GM18870 (cell line): ENCODE data around the gene MYO7B.

Experiments used
- ATAC-seq: cut with Tn5 transposase; IDR thresholded peaks from one replicate; pipeline ENCODE4 v1.9.1; 2021; ENCODE audit warnings: moderate library complexity; ENCODE audit not compliant: unreplicated experiment

The MYO7B gene

DNA sequence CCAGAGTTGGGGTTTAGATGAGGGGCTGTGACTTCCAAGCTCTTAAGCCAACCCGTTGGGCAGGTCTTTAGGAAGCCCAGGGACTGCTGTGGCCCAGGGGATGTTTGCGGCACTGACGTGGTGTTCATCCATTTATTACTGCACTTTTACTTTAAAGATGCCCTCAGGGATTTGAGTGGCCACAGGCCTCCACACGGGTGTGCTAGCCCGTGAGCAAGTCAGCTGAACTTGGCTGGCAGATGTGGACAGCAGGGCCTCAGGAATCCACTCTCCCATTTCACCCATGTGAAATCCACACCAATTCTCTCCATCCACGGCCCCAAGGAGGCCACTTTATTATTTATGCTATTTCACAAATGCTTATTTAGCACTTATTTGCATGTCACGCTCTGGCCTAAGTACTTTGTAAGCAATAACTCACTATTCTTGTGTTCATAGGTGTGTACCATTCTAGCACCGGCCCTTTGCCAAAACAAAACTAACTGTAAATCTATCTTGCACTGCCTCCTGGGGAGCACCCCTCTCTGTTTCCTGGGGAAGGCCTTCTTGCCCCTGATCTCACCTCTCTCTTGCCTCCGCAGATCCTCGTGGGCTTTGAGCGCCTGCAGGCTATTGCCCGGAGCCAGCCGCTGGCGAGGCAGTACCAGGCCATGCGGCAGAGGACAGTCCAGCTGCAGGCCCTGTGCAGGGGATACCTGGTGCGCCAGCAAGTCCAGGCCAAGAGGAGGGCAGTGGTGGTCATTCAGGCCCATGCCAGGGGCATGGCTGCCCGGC lies 71.3 kb downstream of the MYO7B start:
- ATAC-seq: no peak

- ATAC-seq: no peak
Observed at GRCh38 chr2:127607399-127607908, 72.0 kb downstream of the MYO7B start.

DNA sequence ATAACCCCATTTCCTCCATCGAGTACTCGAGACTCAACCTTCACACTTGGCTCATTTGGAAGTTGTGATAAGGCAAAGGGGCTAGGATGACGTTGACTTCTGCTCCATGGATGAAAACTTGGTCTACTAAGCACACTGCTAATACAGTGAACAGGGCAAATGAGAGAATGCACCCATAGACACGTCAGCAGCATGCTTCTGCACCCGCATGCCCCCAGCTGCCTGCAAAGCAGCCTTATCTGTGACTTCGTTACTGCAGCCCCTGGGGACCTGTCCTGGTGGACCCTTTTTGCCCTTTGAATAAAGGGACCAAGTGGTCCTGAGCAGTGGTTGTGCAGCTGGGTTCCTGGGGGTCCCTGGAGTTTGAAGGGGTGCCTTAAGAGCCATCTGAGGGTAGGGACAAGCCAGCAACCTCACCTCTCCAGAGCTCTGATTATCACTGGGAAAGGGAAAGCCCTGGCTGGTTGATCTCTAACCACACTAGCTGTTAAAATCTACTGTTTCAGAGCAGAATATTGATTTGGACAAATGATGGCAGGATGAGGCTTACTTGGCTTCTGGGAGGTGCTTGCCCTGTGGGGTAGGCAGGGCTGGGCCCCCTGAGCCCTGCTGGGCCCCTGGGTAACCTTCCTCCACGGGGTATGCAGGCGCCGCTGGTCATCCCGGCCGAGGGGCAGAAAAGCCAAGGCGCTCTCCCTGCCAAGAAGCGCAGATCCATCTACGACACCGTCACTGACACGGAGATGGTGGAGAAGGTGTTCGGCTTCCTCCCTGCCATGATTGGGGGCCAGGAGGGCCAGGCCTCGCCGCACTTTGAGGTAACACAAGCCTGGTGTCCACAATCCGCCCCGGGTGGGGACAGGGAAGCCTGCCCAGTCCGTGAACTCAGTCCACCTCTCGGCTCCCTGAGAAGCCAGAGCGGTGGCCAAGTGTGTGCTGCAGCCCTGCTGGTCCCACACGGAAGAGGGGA lies 72.9 kb downstream of the MYO7B start:
- ATAC-seq: no peak

- no peak for ATAC-seq
Observed at GRCh38 chr2:127609031-127609751, 73.7 kb downstream of the MYO7B start.

DNA sequence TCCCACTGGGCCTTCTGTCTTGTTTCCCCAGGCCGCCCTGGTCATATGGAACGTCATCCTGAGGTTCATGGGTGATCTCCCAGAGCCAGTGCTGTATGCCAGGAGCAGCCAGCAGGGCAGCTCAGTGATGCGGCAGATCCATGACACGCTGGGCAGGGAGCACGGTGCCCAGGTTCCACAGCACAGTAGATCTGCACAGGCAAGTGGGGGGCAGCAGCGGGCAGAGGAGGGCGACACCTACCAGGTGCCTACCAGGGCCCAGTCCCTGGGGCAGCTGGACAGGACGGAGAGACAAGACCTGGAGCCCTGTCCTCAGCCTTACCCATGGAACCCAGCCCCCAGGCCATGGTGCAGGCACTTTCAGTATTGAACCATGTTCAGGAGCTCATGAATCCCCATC lies 74.3 kb downstream of the MYO7B start:
- no peak for ATAC-seq

- ATAC-seq: no peak
Observed at GRCh38 chr2:127610561-127610960, 75.1 kb downstream of the MYO7B start.

- ATAC-seq: no peak
Observed at GRCh38 chr2:127611076-127611925, 75.8 kb downstream of the MYO7B start.

DNA sequence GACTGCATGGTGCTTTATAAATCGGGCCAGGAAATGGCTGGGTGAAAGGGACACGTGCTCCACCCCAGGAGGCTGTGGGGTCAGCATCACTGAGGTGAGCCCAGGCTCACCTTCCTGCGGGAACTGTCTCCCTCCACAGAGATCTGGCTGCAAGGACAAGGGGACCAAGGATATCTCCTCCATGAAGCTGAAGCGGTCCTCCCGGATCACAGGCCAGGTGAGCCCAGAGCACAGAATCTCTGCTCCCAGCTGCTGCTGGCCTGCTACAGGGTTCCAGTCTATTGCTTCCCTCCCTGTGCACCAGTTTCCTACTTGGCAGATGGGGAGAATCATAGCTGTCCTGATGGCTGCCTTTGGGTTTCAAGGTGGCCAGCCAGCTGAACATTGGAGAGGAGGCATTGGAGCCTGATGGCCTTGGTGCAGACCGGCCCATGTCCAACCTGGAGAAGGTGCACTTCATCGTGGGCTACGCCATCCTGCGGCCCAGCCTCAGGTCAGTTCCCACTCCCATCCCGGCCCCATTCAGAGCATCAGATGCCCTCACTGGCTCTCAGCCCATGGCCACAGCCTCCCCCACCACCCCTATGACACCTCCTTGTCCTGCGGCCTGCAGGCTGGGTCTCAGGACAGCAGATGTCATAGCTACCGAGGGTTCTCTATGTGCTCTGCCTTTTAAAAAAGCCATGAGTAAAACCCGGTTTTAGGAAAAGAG lies 76.8 kb downstream of the MYO7B start:
- ATAC-seq: no peak

DNA sequence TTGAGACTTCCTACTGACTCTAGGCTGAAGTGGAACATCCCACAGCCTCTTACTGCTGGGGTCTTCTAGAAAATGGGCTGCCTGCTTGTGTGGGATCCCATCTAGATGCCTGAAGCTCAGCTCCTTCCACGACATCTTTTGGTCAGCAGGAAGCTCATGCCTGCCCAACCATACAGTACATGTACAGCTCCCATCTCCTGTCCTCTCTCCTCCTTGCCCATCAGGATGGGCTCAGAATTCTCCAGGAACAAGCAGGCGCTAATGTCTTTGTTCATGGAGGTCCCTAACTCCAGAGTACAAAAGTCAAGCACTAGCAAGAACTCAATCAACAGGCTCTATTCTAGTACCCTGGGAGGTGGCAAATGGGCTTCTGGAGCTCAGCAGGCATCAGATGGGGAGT lies 78.8 kb downstream of the MYO7B start:
- no peak for ATAC-seq

- no peak for ATAC-seq
Observed at GRCh38 chr2:127614731-127615130, 79.2 kb downstream of the MYO7B start.

- no peak for ATAC-seq
Observed at GRCh38 chr2:127615511-127616166, 80.2 kb downstream of the MYO7B start.

DNA sequence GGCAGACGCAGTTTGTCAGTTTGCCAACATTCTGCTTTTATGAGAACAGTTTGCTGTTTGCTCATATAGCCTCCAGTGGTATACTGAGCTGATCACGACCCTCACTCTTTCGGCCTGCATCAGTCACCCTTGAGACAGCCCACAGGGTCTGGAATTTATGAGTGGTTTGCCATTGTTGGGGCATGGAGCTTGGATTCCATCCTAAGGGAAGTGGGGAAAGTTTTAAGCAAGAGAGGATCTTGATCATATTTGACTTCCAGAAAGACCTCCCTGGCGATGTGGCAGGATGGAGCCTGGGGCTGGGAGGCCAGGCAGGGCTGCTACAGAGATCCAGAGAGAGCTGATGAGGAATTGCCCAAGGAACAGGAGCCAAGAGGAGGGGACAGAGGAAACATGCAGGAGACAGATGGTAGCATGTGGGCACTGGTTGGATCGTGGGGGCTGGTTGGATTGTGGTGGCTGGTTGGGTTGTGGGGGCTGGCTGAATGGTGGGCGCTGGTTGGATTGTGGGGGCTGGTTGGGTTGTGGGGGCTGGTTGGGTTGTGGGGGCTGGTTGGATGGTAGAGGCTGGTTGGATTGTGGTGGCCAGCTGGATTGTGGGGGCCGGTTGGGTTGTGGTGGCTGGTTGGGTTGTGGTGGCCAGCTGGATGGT lies 83.2 kb downstream of the MYO7B start:
- ATAC-seq: no peak

- ATAC-seq: no peak
Observed at GRCh38 chr2:127619203-127619590, 83.7 kb downstream of the MYO7B start.

DNA sequence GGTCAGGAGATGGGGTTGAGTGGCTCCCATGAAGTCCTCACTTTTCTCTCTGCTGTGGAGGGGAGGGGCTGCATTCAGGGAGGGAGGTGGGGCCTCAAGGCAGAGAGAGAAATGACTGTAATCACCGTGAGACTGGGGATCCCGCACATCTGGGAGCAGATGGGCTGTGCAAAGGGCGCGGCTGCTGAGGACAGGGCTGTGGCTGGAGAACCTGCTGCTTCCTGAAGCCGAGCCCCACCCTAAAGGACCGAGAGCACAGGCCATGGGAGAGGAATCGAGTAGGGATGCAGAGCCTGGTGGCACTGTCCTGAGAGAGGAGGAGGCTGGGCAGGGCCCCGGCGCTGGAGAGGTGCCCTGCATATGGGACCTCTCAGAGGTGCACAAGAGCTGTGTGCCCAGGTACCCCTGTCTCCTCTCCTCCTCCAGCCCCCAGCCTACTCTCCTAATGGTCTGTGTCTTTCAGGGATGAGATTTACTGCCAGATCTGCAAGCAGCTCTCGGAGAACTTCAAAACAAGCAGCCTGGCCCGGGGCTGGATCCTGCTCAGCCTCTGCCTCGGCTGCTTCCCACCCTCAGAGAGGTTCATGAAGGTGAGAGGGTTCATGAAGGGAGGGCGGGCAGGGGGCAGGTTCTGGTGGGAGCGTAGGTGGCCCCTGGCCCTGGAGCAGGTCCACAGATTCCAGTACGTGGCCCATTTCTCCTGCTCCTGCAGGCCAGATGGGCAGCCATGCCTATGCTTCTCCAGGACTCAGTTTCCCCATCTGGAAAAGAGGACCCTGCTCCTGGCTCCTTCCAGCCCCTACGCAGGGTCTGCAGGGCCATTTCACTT lies 84.6 kb downstream of the MYO7B start:
- ATAC-seq: no peak

- no peak for ATAC-seq
Observed at GRCh38 chr2:127620866-127621265, 85.4 kb downstream of the MYO7B start.

DNA sequence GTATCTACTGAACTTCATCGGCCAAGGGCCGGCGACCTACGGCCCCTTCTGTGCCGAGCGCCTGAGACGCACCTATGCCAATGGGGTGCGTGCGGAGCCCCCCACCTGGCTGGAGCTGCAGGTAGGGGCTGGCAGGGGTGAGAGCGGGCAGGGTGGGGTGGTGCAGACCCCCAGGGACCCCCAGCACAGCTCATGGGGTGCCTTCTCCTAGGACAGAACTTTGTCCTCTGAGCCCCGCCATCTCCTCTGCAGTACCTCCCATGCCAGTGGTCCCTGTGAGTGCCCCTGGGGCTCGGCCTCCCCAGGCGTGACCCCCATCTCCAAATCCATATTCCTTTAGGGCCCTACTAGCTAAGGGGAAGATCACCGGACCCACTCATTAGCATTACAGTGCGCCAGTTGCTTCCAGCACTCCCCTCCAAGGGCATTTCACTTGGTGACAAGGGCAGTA lies 86.5 kb downstream of the MYO7B start:
- no peak for ATAC-seq

GRCh38 chr2:127622561-127623387 lies 87.3 kb downstream of the MYO7B start:
- no peak for ATAC-seq
